ENCODE measurements around the gene ABI3BP. TPM values are rescaled to one million over a fixed set of nuclear protein-coding genes. Genes with fewer than 3 reads are reported as not detected.

The ABI3BP gene
- total and polyA plus RNA-seq, 4 donors = 1.9 to 4.2 (median 2.4) TPM

- Histone ChIP-seq H3K27ac (ENCODE audit: low read depth in 1 of 2, low read length in 2 of 2) (no peak overlapping the region), H3K4me1 (ENCODE audit: control insufficient read depth in 4 of 4, insufficient read depth in 4 of 4, low read length in 3 of 4) (no peaks in the 10 kb centered on the region), H3K4me3 (ENCODE audit: low read depth in 1 of 3, low read length in 3 of 3) (no peak overlapping the region), H3K36me3 (ENCODE audit: control insufficient read depth in 4 of 4, insufficient read depth in 3 of 4, low read depth in 1 of 4, low read length in 3 of 4) (no peaks in the 10 kb centered on the region), H3K27me3 (ENCODE audit: control insufficient read depth in 4 of 4, insufficient read depth in 4 of 4, low read length in 3 of 4) (no peaks in the 10 kb centered on the region), H3K9me3 (ENCODE audit: control insufficient read depth in 4 of 4, low read length in 3 of 4) (no peaks in the 10 kb centered on the region), H3K9ac (ENCODE audit: low read depth in 1 of 2, low read length in 2 of 2) (no peak overlapping the region)
- WGBS = 72% methylated on average over 3 of the region's 3 CpGs
- DNase-seq (ENCODE audit: low spot score) = no peak
- TF ChIP-seq YY1 (IDR thresholded peaks at IDR 0.05) (no peak), JUND (IDR thresholded peaks at IDR 0.05) (no peak), ATF3 (IDR thresholded peaks at IDR 0.05) (no peak), HNF4A (conservative IDR thresholded peaks at IDR 0.05) (no peak), CTCF (IDR thresholded peaks at IDR 0.05; ENCODE audit: low read depth, low read length, missing input control) (no peak), TAF1 (conservative IDR thresholded peaks at IDR 0.05) (no peak), RXRA (IDR thresholded peaks at IDR 0.05) (no peak), SP1 (IDR thresholded peaks at IDR 0.05) (no peak)
Measured at GRCh38 chr3:100976611-100977010, 16.6 kb downstream of the ABI3BP start.

- 86% methylated on average over 2 of the region's 2 CpGs for WGBS
- Histone ChIP-seq H3K4me1 (ENCODE audit: control insufficient read depth in 4 of 4, insufficient read depth in 4 of 4, low read length in 3 of 4) (no peaks in the 10 kb centered on the region), H3K27ac (ENCODE audit: low read depth in 1 of 2, low read length in 2 of 2) (no peak overlapping the region), H3K9ac (ENCODE audit: low read depth in 1 of 2, low read length in 2 of 2) (no peak overlapping the region), H3K9me3 (ENCODE audit: control insufficient read depth in 4 of 4, low read length in 3 of 4) (no peaks in the 10 kb centered on the region), H3K27me3 (ENCODE audit: control insufficient read depth in 4 of 4, insufficient read depth in 4 of 4, low read length in 3 of 4) (no peaks in the 10 kb centered on the region), H3K36me3 (ENCODE audit: control insufficient read depth in 4 of 4, insufficient read depth in 3 of 4, low read depth in 1 of 4, low read length in 3 of 4) (no peaks in the 10 kb centered on the region), H3K4me3 (ENCODE audit: low read depth in 1 of 3, low read length in 3 of 3) (no peak overlapping the region)
- no peak for DNase-seq (ENCODE audit: low spot score)
- TF ChIP-seq SP1 (IDR thresholded peaks at IDR 0.05) (no peak), EGR1 (IDR thresholded peaks at IDR 0.05; ENCODE audit: low read depth in 2 of 2) (no peak), REST (IDR thresholded peaks at IDR 0.05) (no peak), ZBTB33 (IDR thresholded peaks at IDR 0.05) (no peak), JUND (IDR thresholded peaks at IDR 0.05) (no peak), MAX (IDR thresholded peaks at IDR 0.05) (no peak), TAF1 (conservative IDR thresholded peaks at IDR 0.05) (no peak), HNF4G (IDR thresholded peaks at IDR 0.05) (no peak), ATF3 (IDR thresholded peaks at IDR 0.05) (no peak), NR2F2 (IDR thresholded peaks at IDR 0.05) (no peak), FOXA2 (IDR thresholded peaks at IDR 0.05) (no peak), HNF4A (conservative IDR thresholded peaks at IDR 0.05) (no peak), CTCF (IDR thresholded peaks at IDR 0.05; ENCODE audit: low read depth, low read length, missing input control) (no peak), YY1 (IDR thresholded peaks at IDR 0.05) (no peak), FOXA1 (IDR thresholded peaks at IDR 0.05) (no peak), RAD21 (IDR thresholded peaks at IDR 0.05) (no peak), GABPA (IDR thresholded peaks at IDR 0.05 in 1 of 2, conservative IDR thresholded peaks at IDR 0.05 in 1 of 2) (no peak), RXRA (IDR thresholded peaks at IDR 0.05) (no peak)
Measured at GRCh38 chr3:100975714-100976113, 17.5 kb downstream of the ABI3BP start.
